Liver (tissue), 9 donors: ENCODE data around the gene PAFAH1B2. TPM values are rescaled to one million over a fixed set of nuclear protein-coding genes. Genes with fewer than 3 reads are reported as not detected.

ENCODE experiments used
- DNase-seq: peaks from one replicate; pipeline ENCODE4 v3.0.0-alpha.2; 2017; ENCODE audit warnings: low spot score
- H3K27ac ChIP-seq, 2 donors: one replicate each; pipeline ENCODE4 v1.7.0; 2013; ENCODE audit warnings: inconsistent platforms in 2 of 2, low read length in 2 of 2, control low read depth in 1 of 2, low read depth in 1 of 2, mild to moderate bottlenecking in 1 of 2
- H3K27me3 ChIP-seq, 4 donors: one replicate each; pipeline versions ENCODE4 v1.6.1 to v1.7.0; 2013; ENCODE audit warnings: low read length in 3 of 4, inconsistent platforms in 1 of 4, mild to moderate bottlenecking in 1 of 4, moderate library complexity in 1 of 4; ENCODE audit not compliant: control insufficient read depth in 4 of 4, insufficient read depth in 4 of 4
- H3K36me3 ChIP-seq, 4 donors: one replicate each; pipeline versions ENCODE4 v1.6.1 to v1.7.0; 2013; ENCODE audit warnings: low read length in 3 of 4, mild to moderate bottlenecking in 3 of 4, low read depth in 1 of 4, moderate library complexity in 1 of 4; ENCODE audit not compliant: control insufficient read depth in 4 of 4, insufficient read depth in 3 of 4
- H3K4me1 ChIP-seq, 4 donors: one replicate each; pipeline versions ENCODE4 v1.6.1 to v1.7.0; 2013; ENCODE audit warnings: low read length in 3 of 4, mild to moderate bottlenecking in 3 of 4, moderate library complexity in 1 of 4; ENCODE audit not compliant: control insufficient read depth in 4 of 4, insufficient read depth in 4 of 4
- H3K4me3 ChIP-seq, 3 donors: one replicate each; pipeline versions ENCODE4 v1.6.1 to v1.7.0; 2013; ENCODE audit warnings: low read length in 3 of 3, control low read depth in 1 of 3, low read depth in 1 of 3, mild to moderate bottlenecking in 1 of 3
- H3K9ac ChIP-seq, 2 donors: one replicate each; pipeline ENCODE4 v1.7.0; 2013; ENCODE audit warnings: low read length in 2 of 2, mild to moderate bottlenecking in 2 of 2, moderate library complexity in 2 of 2, control low read depth in 1 of 2, low read depth in 1 of 2
- H3K9me3 ChIP-seq, 4 donors: one replicate each; pipeline versions ENCODE4 v1.6.1 to v1.7.0; 2013; ENCODE audit warnings: low read length in 3 of 4; ENCODE audit not compliant: control insufficient read depth in 4 of 4
- EGR1 ChIP-seq, 2 donors: IDR thresholded peaks; 2 replicates each; pipeline ENCODE4 v1.6.1; 2016 to 2018; ENCODE audit warnings: antibody characterized with exemption in 2 of 2, low read depth in 2 of 2
- FOXA1 ChIP-seq: IDR thresholded peaks from 2 replicates; pipeline ENCODE4 v1.6.1; 2016; ENCODE audit warnings: antibody characterized with exemption
- FOXA2 ChIP-seq: IDR thresholded peaks from 2 replicates; pipeline ENCODE4 v1.6.1; 2016; ENCODE audit warnings: antibody characterized with exemption
- GABPA ChIP-seq, 2 donors: IDR thresholded peaks in 1 of 2; conservative IDR thresholded peaks in 1 of 2; 2 replicates each; pipeline ENCODE4 v1.6.1; 2016; ENCODE audit warnings: antibody characterized with exemption in 2 of 2, mild to moderate bottlenecking in 1 of 2, moderate library complexity in 1 of 2
- HNF4A ChIP-seq, 2 donors: conservative IDR thresholded peaks; 2 replicates each; pipeline ENCODE4 v1.6.1; 2016; ENCODE audit warnings: antibody characterized with exemption in 2 of 2, mild to moderate bottlenecking in 2 of 2
- HNF4G ChIP-seq: IDR thresholded peaks from 2 replicates; pipeline ENCODE4 v1.6.1; 2016; ENCODE audit warnings: antibody characterized with exemption
- MAX ChIP-seq: IDR thresholded peaks from 2 replicates; pipeline ENCODE4 v1.6.1; 2016; ENCODE audit warnings: antibody characterized with exemption
- NR2F2 ChIP-seq: IDR thresholded peaks from 2 replicates; pipeline ENCODE4 v1.6.1; 2016; ENCODE audit warnings: antibody characterized with exemption
- RAD21 ChIP-seq, 2 donors: IDR thresholded peaks; 2 replicates each; pipeline ENCODE4 v1.6.1; 2016; ENCODE audit warnings: antibody characterized with exemption in 2 of 2, mild to moderate bottlenecking in 2 of 2
- RXRA ChIP-seq, 2 donors: IDR thresholded peaks; 2 replicates each; pipeline ENCODE4 v1.6.1; 2017 to 2018; ENCODE audit warnings: antibody characterized with exemption in 2 of 2, mild to moderate bottlenecking in 1 of 2
- SP1 ChIP-seq: IDR thresholded peaks from 2 replicates; pipeline ENCODE4 v1.6.1; 2018; ENCODE audit warnings: antibody characterized with exemption, mild to moderate bottlenecking
- TAF1 ChIP-seq: conservative IDR thresholded peaks from 2 replicates; pipeline ENCODE4 v1.6.1; 2016; ENCODE audit warnings: antibody characterized with exemption, mild to moderate bottlenecking
- YY1 ChIP-seq: IDR thresholded peaks from 2 replicates; pipeline ENCODE4 v1.6.1; 2016; ENCODE audit warnings: antibody characterized with exemption, mild to moderate bottlenecking
- WGBS: extraction: QIAGEN DNeasy Blood & Tissue Kit; methylation state at CpG from one replicate; pipeline ENCODE4 v1.1.7; 2013; 5-methylcytosine and 5-hydroxymethylcytosine counted together
- polyA plus RNA-seq, 2 donors: library from polyadenylated mRNA; stranded (reverse) in 1 of 2; unstranded in 1 of 2; fragments of 200-250 nt in 1 of 2; fragments of >200 nt in 1 of 2; fragmentation: Nextera tagmentation in 1 of 2; extraction: Ambion mirVana in 1 of 2; gene quantifications; one replicate each; pipeline versions ENCODE4 v1.2.1 to v1.2.3, GENCODE V29; 2013 to 2015
- total RNA-seq, 2 donors: library from RNA; depleted of rRNA; stranded (reverse); fragments of >200 nt; gene quantifications; one replicate each; pipeline ENCODE4 v1.2.3, GENCODE V29; 2014
- TF ChIP-seq, protein P1 (sequence below): IDR thresholded peaks from 2 replicates; pipeline ENCODE4 v1.6.1; 2016; ENCODE audit warnings: antibody characterized with exemption
- TF ChIP-seq, protein P2 (sequence below): IDR thresholded peaks from 2 replicates; pipeline ENCODE4 v1.6.1; 2016; ENCODE audit warnings: antibody characterized with exemption
- TF ChIP-seq, protein P3 (sequence below): IDR thresholded peaks from 2 replicates; pipeline ENCODE4 v1.6.1; 2016; ENCODE audit warnings: antibody characterized with exemption, mild to moderate bottlenecking
- TF ChIP-seq, protein P4 (sequence below): fragments of 150-350 bp; IDR thresholded peaks from 2 replicates; pipeline ENCODE4 v1.5.1; 2017; ENCODE audit warnings: improper control_type of control experiment, low read depth, low read length; ENCODE audit not compliant: missing input control
- donor health status: healthy.
- donor health status: healthy.
- donor health status: healthy.
- donor health status: healthy.
- donor health status: healthy.

PAFAH1B2 gene
- total and polyA plus RNA-seq, 4 donors, result 12.7 to 39.8 (median 24.9) TPM

- Histone ChIP-seq H3K36me3 (peaks cover 16 to 68% (median 24%) of the 10 kb centered on the region in 4 donors), H3K4me1 (peaks cover 0 to 3% (median 0%) of the 10 kb centered on the region in 4 donors), H3K9me3 (no peaks in the 10 kb centered on the region), H3K9ac (no peak overlapping the region), H3K4me3 (no peak overlapping the region), H3K27me3 (no peaks in the 10 kb centered on the region), H3K27ac (no peak overlapping the region)
- no peak for DNase-seq
- TF ChIP-seq EGR1 (IDR thresholded peaks at IDR 0.05; ENCODE audit: low read depth in 2 of 2) (no peak), TAF1 (no peak), FOXA1 (no peak), RXRA (IDR thresholded peaks at IDR 0.05) (no peak), YY1 (no peak), SP1 (no peak), MAX (no peak), HNF4G (no peak), FOXA2 (no peak), GABPA (IDR thresholded peaks at IDR 0.05 in 1 of 2, conservative IDR thresholded peaks at IDR 0.05 in 1 of 2) (no peak)
- TF ChIP-seq, protein P1, sequence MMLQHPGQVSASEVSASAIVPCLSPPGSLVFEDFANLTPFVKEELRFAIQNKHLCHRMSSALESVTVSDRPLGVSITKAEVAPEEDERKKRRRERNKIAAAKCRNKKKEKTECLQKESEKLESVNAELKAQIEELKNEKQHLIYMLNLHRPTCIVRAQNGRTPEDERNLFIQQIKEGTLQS, result no peak
- TF ChIP-seq, protein P2, sequence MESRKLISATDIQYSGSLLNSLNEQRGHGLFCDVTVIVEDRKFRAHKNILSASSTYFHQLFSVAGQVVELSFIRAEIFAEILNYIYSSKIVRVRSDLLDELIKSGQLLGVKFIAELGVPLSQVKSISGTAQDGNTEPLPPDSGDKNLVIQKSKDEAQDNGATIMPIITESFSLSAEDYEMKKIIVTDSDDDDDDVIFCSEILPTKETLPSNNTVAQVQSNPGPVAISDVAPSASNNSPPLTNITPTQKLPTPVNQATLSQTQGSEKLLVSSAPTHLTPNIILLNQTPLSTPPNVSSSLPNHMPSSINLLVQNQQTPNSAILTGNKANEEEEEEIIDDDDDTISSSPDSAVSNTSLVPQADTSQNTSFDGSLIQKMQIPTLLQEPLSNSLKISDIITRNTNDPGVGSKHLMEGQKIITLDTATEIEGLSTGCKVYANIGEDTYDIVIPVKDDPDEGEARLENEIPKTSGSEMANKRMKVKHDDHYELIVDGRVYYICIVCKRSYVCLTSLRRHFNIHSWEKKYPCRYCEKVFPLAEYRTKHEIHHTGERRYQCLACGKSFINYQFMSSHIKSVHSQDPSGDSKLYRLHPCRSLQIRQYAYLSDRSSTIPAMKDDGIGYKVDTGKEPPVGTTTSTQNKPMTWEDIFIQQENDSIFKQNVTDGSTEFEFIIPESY, result no peak
- 96% methylated on average over 17 of the region's 17 CpGs for WGBS
Measured at GRCh38 chr11:117192401-117192875, 48.4 kb downstream of the PAFAH1B2 start.

DNA sequence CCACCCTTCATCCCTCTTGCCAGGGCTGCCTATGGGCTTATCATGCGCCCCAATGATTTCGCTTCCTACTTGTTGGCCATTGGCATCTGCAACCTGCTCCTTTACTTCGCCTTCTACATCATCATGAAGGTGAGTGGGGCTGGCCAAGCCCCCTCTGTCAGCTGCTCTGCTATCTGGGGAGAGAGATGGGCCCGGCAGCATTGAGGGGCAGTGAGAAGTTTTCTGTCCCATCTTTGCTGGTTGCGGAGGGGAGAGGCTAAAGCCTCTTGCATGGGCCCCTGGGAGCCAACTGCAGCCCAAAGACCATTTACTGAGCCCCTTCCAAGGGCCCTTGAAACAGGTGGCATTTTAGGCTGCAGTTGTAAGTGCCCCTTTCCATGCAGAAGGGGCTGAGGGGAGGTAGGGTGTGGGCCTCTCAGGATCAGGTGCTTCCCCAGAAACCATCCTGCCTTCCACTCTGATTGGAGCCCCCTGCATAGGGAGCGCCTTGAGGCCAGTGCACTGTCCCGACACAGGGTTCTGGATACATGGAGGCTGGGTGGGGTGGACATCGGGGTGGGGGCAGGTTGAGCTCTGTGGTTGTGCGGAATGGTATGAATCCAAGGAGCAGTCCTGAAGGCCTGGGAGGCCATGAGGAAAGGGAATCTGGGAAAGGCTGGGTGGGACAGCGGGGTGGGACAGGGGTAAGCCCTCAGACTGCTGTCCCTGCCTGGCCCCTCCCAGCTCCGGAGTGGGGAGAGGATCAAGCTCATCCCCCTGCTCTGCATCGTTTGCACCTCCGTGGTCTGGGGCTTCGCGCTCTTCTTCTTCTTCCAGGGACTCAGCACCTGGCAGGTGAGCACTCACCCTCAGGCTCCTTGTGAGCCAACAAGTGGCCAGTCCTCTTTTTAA, 49.3 kb downstream of the PAFAH1B2 start:
- TF ChIP-seq HNF4G, result no peak
- no peak for TF ChIP-seq TAF1
- no peak for TF ChIP-seq RAD21 (IDR thresholded peaks at IDR 0.05)
- no peak for TF ChIP-seq SP1
- no peak for TF ChIP-seq GABPA (IDR thresholded peaks at IDR 0.05 in 1 of 2, conservative IDR thresholded peaks at IDR 0.05 in 1 of 2)
- TF ChIP-seq, protein P3, sequence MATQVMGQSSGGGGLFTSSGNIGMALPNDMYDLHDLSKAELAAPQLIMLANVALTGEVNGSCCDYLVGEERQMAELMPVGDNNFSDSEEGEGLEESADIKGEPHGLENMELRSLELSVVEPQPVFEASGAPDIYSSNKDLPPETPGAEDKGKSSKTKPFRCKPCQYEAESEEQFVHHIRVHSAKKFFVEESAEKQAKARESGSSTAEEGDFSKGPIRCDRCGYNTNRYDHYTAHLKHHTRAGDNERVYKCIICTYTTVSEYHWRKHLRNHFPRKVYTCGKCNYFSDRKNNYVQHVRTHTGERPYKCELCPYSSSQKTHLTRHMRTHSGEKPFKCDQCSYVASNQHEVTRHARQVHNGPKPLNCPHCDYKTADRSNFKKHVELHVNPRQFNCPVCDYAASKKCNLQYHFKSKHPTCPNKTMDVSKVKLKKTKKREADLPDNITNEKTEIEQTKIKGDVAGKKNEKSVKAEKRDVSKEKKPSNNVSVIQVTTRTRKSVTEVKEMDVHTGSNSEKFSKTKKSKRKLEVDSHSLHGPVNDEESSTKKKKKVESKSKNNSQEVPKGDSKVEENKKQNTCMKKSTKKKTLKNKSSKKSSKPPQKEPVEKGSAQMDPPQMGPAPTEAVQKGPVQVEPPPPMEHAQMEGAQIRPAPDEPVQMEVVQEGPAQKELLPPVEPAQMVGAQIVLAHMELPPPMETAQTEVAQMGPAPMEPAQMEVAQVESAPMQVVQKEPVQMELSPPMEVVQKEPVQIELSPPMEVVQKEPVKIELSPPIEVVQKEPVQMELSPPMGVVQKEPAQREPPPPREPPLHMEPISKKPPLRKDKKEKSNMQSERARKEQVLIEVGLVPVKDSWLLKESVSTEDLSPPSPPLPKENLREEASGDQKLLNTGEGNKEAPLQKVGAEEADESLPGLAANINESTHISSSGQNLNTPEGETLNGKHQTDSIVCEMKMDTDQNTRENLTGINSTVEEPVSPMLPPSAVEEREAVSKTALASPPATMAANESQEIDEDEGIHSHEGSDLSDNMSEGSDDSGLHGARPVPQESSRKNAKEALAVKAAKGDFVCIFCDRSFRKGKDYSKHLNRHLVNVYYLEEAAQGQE, result no peak
- no peak for TF ChIP-seq FOXA1
- TF ChIP-seq EGR1 (IDR thresholded peaks at IDR 0.05; ENCODE audit: low read depth in 2 of 2), result no peak
- no peak for TF ChIP-seq HNF4A (conservative IDR thresholded peaks at IDR 0.05)
- TF ChIP-seq, protein P2, result no peak
- no peak for TF ChIP-seq YY1
- TF ChIP-seq FOXA2, result no peak
- TF ChIP-seq, protein P4, sequence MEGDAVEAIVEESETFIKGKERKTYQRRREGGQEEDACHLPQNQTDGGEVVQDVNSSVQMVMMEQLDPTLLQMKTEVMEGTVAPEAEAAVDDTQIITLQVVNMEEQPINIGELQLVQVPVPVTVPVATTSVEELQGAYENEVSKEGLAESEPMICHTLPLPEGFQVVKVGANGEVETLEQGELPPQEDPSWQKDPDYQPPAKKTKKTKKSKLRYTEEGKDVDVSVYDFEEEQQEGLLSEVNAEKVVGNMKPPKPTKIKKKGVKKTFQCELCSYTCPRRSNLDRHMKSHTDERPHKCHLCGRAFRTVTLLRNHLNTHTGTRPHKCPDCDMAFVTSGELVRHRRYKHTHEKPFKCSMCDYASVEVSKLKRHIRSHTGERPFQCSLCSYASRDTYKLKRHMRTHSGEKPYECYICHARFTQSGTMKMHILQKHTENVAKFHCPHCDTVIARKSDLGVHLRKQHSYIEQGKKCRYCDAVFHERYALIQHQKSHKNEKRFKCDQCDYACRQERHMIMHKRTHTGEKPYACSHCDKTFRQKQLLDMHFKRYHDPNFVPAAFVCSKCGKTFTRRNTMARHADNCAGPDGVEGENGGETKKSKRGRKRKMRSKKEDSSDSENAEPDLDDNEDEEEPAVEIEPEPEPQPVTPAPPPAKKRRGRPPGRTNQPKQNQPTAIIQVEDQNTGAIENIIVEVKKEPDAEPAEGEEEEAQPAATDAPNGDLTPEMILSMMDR, result no peak
- no peak for TF ChIP-seq RXRA (IDR thresholded peaks at IDR 0.05)
- TF ChIP-seq MAX, result no peak
- no peak for TF ChIP-seq NR2F2
- TF ChIP-seq, protein P1, result no peak
- H3K9ac ChIP-seq, result no peak overlapping the region
- H3K27me3 ChIP-seq, result no peaks in the 10 kb centered on the region
- no peaks in the 10 kb centered on the region for H3K4me1 ChIP-seq
- H3K27ac ChIP-seq, result no peak overlapping the region
- 97% methylated on average over 15 of the region's 15 CpGs for WGBS
- H3K9me3 ChIP-seq, result no peaks in the 10 kb centered on the region
- peaks cover 15 to 59% (median 19%) of the 10 kb centered on the region in 4 donors for H3K36me3 ChIP-seq
- DNase-seq, result no peak
- H3K4me3 ChIP-seq, result no peak overlapping the region
